T-helper 1 cell (primary cell): ENCODE data around the gene ZC3H12D.
A peak's percentile ranks its signal among the peaks of the same experiment; 100 is the strongest.
"Not testable (repeated sequence)": the region's sequence is repeated elsewhere in the genome, so short reads cannot be mapped to it uniquely, and the experiment has no call there.

Experiments
- DNase-seq, 5 donors: peaks; one replicate each; pipeline ENCODE4 v3.0.0-alpha.2; 2012 to 2020

Gene ZC3H12D

DNA sequence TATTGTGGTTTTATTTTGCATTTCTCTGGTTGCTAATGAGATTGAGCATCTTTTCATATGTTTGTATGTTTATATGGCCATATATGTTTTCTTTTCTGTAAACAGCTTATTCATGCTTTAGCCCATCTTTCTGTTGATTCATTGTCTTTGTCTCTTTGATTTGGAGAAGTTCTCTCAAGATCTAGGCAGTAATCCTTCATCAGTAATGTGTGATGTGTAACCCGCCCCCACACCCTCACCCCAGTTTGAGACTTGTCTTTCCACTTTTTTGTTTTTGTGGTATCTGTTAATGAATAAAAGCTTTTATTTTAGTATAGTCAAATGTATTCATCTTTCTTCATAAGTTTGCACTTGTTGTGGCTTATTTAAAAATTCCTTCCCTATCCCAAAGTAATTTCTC lies 26.0 kb downstream of the ZC3H12D start:
- DNase-seq: no peak

GRCh38 chr6:149458196-149458595 lies 26.6 kb downstream of the ZC3H12D start:
- DNase-seq: no peak

DNA sequence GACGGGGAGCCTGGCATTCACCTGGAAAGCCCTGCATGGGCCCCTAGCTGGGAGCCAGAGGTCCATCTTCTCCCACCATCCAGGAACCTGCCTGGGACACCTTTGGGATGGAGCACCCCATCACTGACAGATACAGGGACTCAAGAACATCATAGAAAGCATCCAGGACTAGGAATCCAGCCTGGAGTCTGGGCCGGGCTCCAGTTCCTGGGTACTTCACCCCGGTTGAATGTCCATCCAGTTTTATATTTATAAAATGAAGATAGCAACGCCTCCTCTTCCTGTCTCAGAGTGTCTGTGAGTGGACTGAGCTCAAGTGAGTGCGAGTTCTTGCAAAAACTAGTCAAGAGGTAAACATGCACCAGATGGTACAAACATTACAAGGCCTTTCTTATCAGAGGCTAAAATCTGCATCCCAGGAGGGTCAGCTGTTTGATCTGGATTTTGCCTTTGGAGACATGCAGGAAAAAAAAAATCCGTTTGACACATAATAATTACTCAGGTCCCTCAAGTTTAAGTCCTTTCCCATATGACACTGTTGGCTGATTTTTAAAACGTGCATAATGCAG lies 27.4 kb downstream of the ZC3H12D start:
- DNase-seq: no peak

- DNase-seq: no peak
These were observed 28.3 kb downstream of the ZC3H12D start for GRCh38 chr6:149456311-149457021.

DNA sequence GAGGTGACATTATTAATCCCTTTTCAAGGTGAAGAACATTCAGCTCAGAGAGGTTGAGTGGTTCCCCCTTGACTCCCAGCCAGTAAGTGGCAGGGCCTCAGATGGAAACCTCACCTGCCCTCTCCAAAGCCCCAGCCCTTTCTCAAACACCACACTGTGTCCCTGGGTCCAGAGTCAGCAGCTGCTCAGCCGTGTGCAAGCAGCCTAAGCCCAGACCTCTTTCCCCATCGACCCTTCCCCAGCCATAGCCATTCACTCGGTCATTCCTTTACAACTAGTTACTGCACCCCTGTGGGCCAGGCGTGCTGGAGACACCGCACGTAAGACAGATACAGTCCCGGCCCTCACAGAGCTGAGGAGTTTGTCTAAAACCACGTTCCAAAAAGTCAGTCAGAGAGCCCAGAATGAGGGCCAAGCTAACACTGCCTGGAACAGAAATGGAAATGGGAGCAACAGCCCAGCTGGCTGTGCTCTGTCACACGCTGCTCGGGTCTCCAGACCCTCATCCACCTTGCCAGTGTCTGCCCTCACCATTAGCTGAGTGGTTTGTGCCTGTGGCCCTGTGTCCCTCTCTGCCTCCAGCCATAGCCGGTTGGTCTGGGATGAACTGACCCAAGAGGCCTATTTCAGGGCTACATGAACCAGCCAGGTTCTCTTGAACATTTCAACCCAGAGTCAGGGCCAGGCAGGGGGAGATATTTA lies 29.6 kb downstream of the ZC3H12D start:
- no peak for DNase-seq

GRCh38 chr6:149454346-149454848 lies 30.4 kb downstream of the ZC3H12D start:
- DNase-seq: no peak

- DNase-seq: no peak
These were observed 31.0 kb downstream of the ZC3H12D start for GRCh38 chr6:149453597-149454345.

DNA sequence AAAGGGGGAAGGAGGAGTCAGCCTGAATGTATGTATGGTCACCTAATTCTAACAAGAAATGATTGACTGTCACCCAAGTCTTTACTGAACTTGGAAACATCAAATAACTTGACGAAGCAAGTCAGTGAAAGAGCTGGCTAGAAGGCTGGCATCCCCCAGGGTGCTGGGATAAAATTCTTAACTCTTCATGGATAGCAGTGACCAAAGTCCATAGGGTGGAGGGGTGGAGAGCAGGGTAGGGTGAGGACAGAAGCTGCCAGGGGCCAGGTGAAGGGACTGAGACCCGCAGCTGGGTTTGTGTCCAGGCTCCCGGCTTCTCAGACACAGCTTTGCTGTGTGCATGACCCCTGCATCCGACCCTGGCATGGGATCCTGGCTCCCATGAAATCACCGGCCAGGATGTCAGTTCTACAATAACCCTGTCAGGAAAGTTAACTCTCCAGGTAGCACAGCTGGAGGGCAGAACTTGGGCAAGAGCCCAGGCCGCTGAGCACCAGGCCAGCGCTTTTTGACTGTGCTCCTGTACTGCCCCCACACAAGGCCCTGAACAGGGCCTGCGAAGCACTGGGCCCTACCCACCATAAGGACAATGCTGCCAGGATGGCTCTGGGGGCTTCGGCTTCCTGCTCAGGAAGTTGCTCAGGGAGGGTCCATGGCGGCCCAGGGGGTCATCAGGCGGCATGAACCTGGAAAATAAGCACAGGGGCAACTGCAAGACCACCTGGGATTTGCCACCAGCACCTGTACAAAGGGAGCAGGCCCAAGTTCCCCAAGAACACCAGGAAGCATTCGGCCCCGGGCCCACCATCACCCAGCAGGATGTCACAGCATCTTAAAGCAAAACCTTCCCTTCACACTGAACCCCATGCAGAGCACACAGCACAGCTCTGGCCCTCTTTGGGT lies 32.5 kb downstream of the ZC3H12D start:
- DNase-seq: no peak

DNA sequence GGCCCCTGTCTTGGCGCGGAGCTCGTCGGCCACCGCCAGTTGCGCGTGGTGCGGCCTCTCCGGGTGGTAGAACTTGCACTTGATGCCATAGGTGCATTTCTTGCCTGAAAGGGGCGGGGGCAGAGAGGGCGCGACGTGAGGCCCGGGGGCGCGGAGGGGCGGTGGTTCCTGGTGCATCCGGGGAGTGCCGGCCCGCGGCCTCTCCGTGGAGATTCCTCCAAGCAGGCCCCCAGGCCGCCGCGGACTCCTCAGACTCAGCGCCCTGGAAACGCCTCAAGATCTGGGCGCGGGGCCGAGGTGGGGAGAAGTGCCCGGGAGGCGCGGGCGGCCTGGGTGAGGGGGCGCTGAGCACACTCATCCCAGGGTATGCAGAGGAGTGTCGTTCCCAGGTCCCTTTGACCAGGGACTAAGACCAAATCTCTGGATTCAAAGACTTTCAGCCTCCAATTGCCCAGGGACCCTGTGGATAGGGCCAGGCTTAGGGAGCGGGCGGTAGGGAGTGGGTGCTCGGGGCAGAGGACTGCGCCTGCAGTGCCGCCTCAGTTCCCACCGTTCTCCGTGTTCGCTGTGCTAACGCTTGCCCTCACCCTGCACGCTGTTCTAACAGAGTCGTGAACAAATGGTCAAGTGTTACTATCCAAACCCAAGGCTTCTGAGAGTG lies 33.3 kb downstream of the ZC3H12D start:
- no peak for DNase-seq

DNA sequence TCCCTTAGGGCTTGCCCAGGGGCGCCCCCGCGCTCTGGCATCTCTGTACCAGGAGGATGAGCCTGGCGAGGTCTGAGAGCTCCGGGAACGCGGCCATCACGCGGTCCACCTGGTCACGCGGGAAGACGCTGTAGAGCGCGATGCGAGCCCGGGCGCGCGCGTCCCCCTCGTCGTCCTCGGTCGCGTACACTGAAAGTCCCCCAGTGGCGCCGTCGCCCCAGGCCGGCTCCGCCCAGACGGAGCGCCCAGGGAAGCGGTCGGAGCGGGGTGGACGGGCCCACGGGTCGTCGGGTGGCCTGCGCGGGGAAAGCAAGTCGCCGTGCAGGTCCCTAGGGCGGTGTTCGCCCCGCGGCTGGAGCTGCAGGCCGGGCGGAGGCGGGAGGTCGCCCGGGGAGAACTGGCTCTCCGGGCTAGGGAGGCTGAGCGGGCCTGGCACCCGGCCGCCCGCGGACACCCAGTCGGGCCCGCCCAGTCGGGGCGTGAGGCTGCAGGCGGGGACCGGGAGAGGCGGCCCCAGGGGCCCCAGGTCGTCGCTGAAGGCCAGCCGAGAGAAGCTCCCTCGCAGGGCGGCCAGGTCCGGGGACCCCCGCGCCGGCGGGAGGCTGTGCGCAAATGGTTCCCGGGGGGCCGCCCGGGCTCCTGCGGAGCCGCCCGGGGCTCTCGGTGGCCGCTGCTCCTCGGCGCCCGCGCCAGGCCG lies 34.0 kb downstream of the ZC3H12D start:
- no peak for DNase-seq

- DNase-seq: no peak
These were observed 34.8 kb downstream of the ZC3H12D start for GRCh38 chr6:149449831-149450678.

DNA sequence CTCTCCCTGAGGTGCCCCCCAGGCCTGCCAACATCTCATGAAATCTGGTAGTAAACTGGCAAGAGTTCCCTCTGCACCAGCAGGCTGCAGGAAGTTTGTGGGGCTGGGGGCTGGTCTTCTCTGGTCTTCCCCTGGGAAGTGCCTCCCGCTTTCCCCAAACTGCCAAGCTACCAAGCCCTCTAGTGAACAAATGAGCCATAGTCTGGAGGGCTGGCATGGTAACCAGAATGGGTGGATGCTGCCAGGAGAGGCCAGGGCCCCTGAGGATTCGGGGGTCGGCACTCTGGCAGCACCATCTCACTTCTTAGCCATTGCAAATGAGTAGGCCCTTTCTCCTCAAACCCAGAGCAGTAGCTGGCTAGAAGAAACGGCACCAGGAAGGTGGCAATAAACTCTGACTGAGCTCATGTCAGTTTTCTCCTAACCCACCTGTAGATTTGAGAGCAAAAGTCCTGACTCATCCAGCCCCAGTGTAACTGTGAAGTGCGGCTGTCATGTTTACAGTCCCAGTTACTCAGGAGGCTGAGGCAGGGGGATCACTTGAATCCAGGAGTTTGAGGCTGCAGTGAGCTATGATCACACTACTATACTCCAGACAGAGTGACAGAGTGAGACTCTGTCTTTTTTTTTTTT lies 35.9 kb downstream of the ZC3H12D start:
- no peak for DNase-seq

GRCh38 chr6:149446791-149447376 lies 37.9 kb downstream of the ZC3H12D start:
- no peak for DNase-seq

- no peak for DNase-seq
These were observed 39.2 kb downstream of the ZC3H12D start for GRCh38 chr6:149445573-149445972.

GRCh38 chr6:149445095-149445466 lies 39.7 kb downstream of the ZC3H12D start:
- DNase-seq: peak in 1 of 5 donors; percentile 47

DNA sequence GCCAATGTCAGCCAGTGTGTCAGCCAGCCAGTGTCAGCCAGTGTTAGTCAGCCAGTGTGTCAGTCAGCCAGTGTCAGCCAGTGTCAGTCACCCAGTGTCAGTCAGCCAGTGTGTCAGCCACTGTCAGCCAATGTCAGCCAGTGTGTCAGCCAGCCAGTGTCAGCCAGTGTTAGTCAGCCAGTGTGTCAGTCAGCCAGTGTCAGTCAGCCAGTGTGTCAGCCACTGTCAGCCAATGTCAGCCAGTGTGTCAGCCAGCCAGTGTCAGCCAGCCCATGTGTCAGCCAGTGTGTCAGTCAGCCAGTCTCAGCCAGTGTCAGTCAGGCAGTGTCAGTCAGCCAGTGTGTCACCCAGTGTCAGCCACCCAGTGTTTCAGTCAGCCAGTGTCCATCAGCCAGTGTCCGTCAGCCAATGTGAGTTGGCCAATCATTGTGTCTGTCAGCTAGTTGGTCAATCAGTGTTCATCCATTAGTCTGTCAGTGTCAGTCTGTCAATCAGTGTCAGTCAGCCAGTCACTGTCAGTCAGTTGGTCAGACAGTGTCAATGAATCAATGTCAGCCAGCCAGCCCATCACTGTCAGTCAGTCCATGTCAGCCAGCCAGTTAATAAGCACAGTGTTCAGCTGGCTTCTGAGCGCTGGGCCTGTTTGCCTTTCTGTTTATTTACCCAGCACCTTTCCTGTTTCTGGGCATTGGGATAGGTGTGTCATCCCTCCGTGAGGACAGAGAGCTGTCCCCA lies 40.3 kb downstream of the ZC3H12D start:
- not testable (repeated sequence) for DNase-seq

DNA sequence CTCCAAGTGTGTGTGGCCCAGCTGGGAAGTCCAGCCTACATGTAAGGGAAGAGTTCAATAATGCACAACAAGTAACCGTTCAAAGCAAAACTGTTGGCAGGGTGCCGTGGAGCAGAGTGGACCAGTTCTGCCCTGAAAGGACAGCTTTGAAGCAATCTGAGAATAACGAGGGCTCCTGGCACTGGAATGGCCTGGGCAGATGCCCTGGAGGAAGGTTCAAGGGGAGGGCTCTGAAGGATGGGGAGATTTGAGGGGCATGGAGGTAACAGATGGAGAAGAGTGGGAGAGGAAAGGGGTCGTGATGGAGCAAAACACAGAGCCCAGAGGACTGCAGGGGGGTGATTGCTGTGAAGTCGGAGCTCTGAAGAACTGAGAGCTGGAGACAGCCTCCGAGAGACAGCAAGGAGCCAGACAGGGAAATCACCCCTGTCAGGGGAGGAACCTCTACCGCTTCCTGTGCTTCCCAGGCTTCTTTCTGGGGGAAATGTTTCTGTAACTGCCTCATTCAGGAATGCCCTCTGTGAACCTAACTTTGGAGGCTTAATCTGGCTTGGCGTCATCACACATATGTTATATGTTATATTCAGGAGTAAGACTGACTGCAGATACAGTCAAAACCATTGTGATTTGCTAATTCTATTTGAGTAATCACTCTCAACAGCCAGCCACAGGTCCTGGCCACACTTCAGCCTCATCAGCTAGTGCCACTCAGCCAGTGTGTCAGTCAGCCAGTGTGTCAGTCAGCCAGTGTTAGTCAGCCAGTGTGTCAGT lies 41.2 kb downstream of the ZC3H12D start:
- no peak for DNase-seq
